AG04449 (cell line): ENCODE data around the gene MRPL23.
"Not testable (repeated sequence)": the region's sequence is repeated elsewhere in the genome, so short reads cannot be mapped to it uniquely, and the experiment has no call there.

Experiments
- CTCF ChIA-PET: fragments of 350-600 bp; formaldehyde crosslinking; extraction: SDS; loops from one replicate; lab custom pipeline; 2021; ENCODE audit warnings: antibody characterized with exemption; lab: Yijun Ruan, JAX
- POLR2A ChIA-PET: fragments of 400-600, 350-600 bp; formaldehyde crosslinking; extraction: SDS; loops from one replicate; lab custom pipeline; 2020; ENCODE audit warnings: antibody characterized with exemption, inconsistent platforms; lab: Yijun Ruan, JAX
- DNase-seq: peaks from one replicate; pipeline ENCODE4 v3.0.0-alpha.2; 2010; ENCODE audit warnings: low read depth, low spot score
- H3K4me3 ChIP-seq: 2 replicates; pipeline ENCODE4 v1.5.1; 2011; ENCODE audit warnings: low read depth, mild to moderate bottlenecking, control low read depth, low read length
- CTCF ChIP-seq: IDR thresholded peaks from one replicate; pipeline ENCODE4 v1.5.1; 2011; ENCODE audit warnings: mild to moderate bottlenecking, moderate library complexity, low read length, control low read depth, inconsistent platforms; ENCODE audit not compliant: insufficient read depth; ENCODE audit errors: missing control alignments

MRPL23 gene

DNA sequence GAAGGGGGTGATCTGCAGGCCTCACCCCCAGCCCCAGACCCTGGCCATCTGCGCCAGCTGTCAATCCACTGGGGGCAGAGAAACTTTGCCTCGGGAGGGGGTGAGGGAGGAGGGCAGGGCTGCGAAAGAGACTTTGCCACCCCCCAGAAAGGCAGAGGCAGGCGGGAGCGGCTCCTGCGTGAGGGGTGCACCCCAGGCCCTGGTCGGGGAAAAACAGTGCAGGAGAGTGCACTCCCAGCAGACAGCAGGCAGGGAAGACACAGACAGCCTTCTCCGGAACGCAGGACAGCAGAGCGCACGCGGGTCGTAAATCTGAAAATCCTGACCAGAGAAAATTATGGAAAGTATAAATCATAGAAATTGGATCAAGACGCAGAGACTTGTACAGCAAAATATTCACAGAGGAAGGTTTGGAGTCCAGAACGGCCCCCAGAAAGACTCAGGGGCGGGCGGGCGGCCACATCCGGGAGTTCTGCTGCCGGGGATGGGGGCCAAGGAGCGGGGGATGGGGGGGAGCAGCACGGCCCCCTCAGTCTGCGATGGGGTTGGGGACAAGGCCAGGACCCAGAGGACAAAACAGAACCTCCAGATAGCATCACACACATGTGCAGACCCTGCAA lies 8.0 kb upstream of the MRPL23 start:
- no peak overlapping the region for H3K4me3 ChIP-seq
- POLR2A ChIA-PET, result no interaction called here
- CTCF ChIA-PET, result no interaction called here
- DNase-seq, result no peak
- TF ChIP-seq CTCF, result no peak

DNA sequence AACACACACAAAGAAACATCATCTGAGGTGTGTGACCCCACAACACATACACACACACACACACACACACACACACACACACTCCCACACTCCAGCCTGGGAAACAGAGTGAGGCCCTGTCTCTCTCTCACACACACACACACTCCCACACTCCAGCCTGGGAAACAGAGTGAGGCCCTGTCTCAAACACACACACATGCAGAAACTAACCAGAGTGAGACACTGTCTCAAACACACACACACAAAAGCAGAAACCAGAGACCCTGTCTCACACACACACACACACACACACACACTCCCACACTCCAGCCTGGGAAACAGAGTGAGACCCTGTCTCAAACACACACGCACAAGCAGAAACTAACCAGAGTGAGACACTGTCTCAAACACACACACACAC lies 7.3 kb upstream of the MRPL23 start:
- POLR2A ChIA-PET, CTCF ChIA-PET, H3K4me3 ChIP-seq, DNase-seq: not testable (repeated sequence)

DNA sequence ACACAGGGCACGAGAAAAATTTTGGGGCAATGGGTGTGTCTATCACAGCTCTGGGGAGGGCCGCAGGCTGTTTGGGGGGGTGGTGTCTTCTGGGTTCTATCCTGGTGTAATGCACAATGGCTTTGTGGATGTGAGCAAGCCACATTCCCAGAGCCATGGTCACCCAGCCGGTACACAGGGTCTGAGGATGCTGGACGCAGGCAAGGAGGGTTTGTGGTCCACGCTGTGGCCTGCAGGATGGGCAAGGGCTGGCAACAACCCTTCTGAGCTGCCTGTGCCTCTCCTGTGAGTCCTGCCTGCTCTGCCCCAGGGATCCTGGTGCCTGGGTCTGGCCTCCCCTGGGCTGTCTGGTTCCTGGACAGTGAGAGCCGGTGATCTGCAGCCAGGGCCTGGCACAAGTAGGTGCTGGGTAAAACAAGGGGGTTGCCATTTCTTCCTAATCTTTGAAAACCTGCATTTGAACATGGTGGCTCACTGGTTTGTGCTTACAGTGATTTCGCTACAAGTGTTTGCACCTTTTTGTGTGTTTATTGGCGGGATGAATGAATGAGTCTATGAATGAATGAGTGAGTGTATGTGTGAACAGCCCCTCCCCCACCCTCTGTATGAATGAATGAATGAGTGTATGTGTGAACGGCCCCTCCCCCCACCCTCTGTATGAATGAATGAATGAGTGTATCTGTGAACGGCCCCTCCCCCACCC lies 4.4 kb upstream of the MRPL23 start:
- no peak for DNase-seq
- CTCF ChIA-PET, result interaction anchor here (0.6 to 1.8 kb wide), 3 partner anchors 11 to 249 kb away, joined by 3 to 9 read pairs (median 4); no protein-coding TSS in a partner anchor

DNA sequence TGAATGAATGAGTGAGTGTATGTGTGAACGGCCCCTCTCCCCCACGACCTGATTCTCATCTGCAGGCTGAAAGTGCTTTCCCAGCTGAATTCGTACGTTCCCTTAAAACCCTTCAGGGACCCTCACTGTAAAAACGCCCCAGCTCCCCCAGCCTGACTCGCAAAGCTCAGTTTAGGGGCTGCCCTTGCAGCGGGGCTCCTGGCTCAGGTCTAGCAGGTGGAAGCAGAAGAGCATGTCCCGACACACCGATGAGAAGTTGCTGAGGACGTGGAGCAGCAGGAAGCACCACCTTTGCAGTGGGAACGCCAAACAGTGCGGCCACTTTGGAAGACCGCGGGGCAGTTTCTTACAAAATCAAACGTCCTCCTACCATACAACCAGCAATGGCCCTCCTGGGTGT lies 3.6 kb upstream of the MRPL23 start:
- ChIA-PET POLR2A (no interaction called here), CTCF (interaction anchor here (1.5 to 1.8 kb wide), 2 partner anchors 10 to 250 kb away, joined by 4 to 9 read pairs; no protein-coding TSS in a partner anchor)
- DNase-seq, result no peak
- H3K4me3 ChIP-seq, result no peak overlapping the region
- no peak for TF ChIP-seq CTCF

More for the DNA sequence above, 4.4 kb upstream of the MRPL23 start:
- H3K4me3 ChIP-seq, result no peak overlapping the region
- no peak for TF ChIP-seq CTCF
- POLR2A ChIA-PET, result no interaction called here

DNA sequence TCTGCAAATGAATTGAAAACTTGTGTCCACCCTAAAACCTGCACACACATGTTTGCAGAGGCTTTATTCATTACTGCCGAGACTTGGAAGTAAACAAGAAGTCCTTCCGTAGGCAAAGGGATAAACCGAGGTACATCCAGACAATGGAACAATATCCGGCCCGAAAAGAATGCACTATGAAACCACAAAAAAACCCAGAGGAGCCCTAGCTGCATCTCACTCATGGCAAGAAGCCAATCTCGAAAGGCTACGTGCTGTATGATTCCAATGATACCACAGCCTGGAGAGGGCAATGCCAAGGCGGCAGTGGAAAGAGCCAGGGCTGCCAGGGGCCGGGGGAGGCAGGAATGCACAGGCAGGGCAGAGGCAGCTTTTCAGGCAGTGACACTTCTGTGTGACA lies 3.2 kb upstream of the MRPL23 start:
- no peak overlapping the region for H3K4me3 ChIP-seq
- no peak for DNase-seq
- no peak for TF ChIP-seq CTCF
- ChIA-PET CTCF (interaction anchor here (1.8 kb wide), 1 partner anchor 250 kb away, joined by 9 read pairs; no protein-coding TSS in a partner anchor), POLR2A (no interaction called here)

GRCh38 chr11:1947592-1948237 lies 583 bp downstream of the MRPL23 start:
- no peak for DNase-seq
- TF ChIP-seq CTCF, result no peak
- H3K4me3 ChIP-seq, result no peak overlapping the region
- ChIA-PET POLR2A (interaction anchor here (1.0 kb wide), 1 partner anchor 193 kb away, joined by 4 read pairs; no protein-coding TSS in a partner anchor), CTCF (interaction anchor here (0.7 to 9.5 kb wide), 23 partner anchors 8 to 295 kb away, joined by 3 to 110 read pairs (median 5); partner anchors contain the start of gene SYT8)
